SK-N-MC (cell line): ENCODE results near the gene PRKCZ.

Experiments
- EZH2 ChIP-seq: fragments of 200-600 bp; sonication (generic); IDR thresholded peaks from one replicate; pipeline ENCODE4 v1.6.1; 2017; ENCODE audit warnings: antibody characterized with exemption
- FOXP2 ChIP-seq: optimal IDR thresholded peaks from 2 replicates; pipeline ENCODE3; 2011; ENCODE audit warnings: mild to moderate bottlenecking, moderate library complexity; ENCODE audit not compliant: insufficient read depth; ENCODE audit errors: extremely low read length, control extremely low read depth
- POLR2AphosphoS5 ChIP-seq: IDR thresholded peaks from 2 replicates; pipeline ENCODE4 v1.6.1; 2012; ENCODE audit warnings: mild to moderate bottlenecking, low read depth, low read length, borderline replicate concordance

DNA sequence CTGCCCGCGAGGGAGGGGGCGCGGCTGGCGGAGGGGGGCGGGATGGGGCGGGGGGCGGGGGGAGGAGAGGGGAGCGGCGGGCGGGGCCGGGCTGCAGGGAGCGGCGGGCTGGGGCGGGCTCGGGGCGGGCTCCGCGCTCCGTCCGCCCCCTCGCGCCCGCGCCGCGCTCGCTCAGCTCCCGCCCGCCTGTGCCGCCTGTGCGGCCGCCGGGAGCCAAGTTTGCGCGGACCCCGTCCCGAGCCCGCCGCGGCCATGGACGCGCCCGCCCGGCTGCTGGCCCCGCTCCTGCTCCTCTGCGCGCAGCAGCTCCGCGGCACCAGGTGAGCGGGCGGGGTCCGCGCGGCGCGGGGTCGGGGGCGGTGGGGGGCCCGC, 31.1 kb upstream of the PRKCZ start, which contains the start of gene GABRD:
- TF ChIP-seq POLR2AphosphoS5 (no peak), EZH2 (no peak), FOXP2 (no peak)
